ENCODE measurements around the gene PRSS50. TPM values are rescaled to one million over a fixed set of nuclear protein-coding genes. Genes with fewer than 3 reads are reported as not detected.

The PRSS50 gene
- total RNA-seq, 1 donor from 2014 or later, result not detected

GRCh38 chr3:46729038-46729437 lies 11.4 kb upstream of the PRSS50 start:
- no peak for DNase-seq (ENCODE audit: extremely low read depth, low read depth, low spot score)

GRCh38 chr3:46725621-46726314 lies 8.1 kb upstream of the PRSS50 start:
- no peak for DNase-seq (ENCODE audit: extremely low read depth, low read depth, low spot score)

GRCh38 chr3:46724424-46724823 lies 6.8 kb upstream of the PRSS50 start:
- DNase-seq (ENCODE audit: extremely low read depth, low read depth, low spot score), result no peak

GRCh38 chr3:46722443-46722842 lies 4.8 kb upstream of the PRSS50 start:
- DNase-seq (ENCODE audit: extremely low read depth, low read depth, low spot score), result no peak

- no peak for DNase-seq (ENCODE audit: extremely low read depth, low read depth, low spot score)
These were observed 3.3 kb upstream of the PRSS50 start for GRCh38 chr3:46721009-46721408.

- DNase-seq (ENCODE audit: extremely low read depth, low read depth, low spot score), result no peak
These were observed 2.1 kb upstream of the PRSS50 start for GRCh38 chr3:46719735-46720271.

- no peak for DNase-seq (ENCODE audit: extremely low read depth, low read depth, low spot score)
These were observed 1.4 kb upstream of the PRSS50 start for GRCh38 chr3:46719044-46719565.

- DNase-seq (ENCODE audit: extremely low read depth, low read depth, low spot score), result no peak
These were observed 918 bp downstream of the PRSS50 start for GRCh38 chr3:46716461-46717441.

- no peak for DNase-seq (ENCODE audit: extremely low read depth, low read depth, low spot score)
These were observed 2.0 kb downstream of the PRSS50 start for GRCh38 chr3:46715507-46716175.

- no peak for DNase-seq (ENCODE audit: extremely low read depth, low read depth, low spot score)
These were observed 2.8 kb downstream of the PRSS50 start for GRCh38 chr3:46714728-46715506.

GRCh38 chr3:46713898-46714552 lies 3.6 kb downstream of the PRSS50 start:
- no peak for DNase-seq (ENCODE audit: extremely low read depth, low read depth, low spot score)

GRCh38 chr3:46713050-46713897 lies 4.4 kb downstream of the PRSS50 start:
- no peak for DNase-seq (ENCODE audit: extremely low read depth, low read depth, low spot score)

- no peak for DNase-seq (ENCODE audit: extremely low read depth, low read depth, low spot score)
These were observed 5.2 kb downstream of the PRSS50 start for GRCh38 chr3:46712191-46713049.

GRCh38 chr3:46711760-46712159 lies 5.9 kb downstream of the PRSS50 start:
- no peak for DNase-seq (ENCODE audit: extremely low read depth, low read depth, low spot score)

- DNase-seq (ENCODE audit: extremely low read depth, low read depth, low spot score), result no peak
These were observed 6.4 kb downstream of the PRSS50 start for GRCh38 chr3:46711305-46711704.

- DNase-seq (ENCODE audit: extremely low read depth, low read depth, low spot score), result no peak
These were observed 6.9 kb downstream of the PRSS50 start for GRCh38 chr3:46710671-46711295.

GRCh38 chr3:46710229-46710628 lies 7.4 kb downstream of the PRSS50 start:
- no peak for DNase-seq (ENCODE audit: extremely low read depth, low read depth, low spot score)
